GM20431 (cell line): ENCODE measurements around the gene CNBP.
"Not testable (repeated sequence)": the region's sequence is repeated elsewhere in the genome, so short reads cannot be mapped to it uniquely, and the experiment has no call there.

Experiments
- in situ Hi-C: fragments of 300-500 bp; cut with MseI, MboI; formaldehyde crosslinking; loops from one replicate; pipeline ENCODE4 v1.15.0; 2020; ENCODE audit warnings: low sequenced_read_pairs; ENCODE audit not compliant: unreplicated experiment

CNBP gene

DNA sequence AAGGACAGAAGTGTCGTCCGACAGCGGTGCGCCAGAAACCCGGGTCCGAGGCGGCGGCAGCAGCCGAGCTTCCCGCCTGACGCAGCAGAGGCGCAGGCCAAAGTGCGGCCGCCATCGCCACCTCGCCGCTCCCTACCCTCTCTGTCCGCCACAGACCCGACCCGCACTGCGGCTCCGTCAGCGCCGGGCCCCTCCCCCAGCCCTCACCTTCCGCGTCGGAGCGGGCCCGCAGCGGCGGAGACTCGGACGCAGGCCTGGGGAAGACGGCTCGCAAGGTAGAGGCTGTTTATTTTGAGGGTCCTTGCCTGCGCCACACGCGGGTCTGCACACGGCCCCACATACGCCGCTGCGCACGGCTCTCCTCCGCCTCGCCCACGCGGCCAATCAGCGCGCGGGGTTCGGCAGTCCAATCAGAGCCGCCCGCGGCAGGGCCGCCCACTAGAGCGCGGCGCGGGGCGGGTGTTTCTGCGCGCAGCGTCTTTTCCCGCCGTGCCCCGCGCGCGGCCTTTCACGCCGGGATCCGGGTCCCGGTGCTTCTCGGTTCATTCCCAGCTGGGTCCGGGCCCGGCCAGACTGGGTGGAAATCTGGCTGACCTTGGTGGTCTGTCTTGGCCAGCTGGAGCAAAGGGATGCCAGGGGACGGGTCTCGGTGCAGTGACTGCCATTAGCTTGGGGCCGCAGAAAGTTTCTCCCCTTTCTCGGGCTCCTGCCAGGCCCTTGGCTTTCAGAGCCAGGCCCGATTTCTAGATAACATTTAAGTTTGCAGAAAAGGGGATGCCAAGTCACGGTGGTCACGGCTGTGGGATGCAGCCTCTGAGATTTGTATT lies at the start of gene CNBP:
Gene CNBP, minus strand, starts transcription at position 328 of the 827 bp plus-strand sequence. CDS start 12,139 bp downstream, outside the sequence.
- in situ Hi-C loops: no loop called here

- in situ Hi-C loops: no loop called here
Observed at GRCh38 chr3:129231331-129232119, 47.8 kb upstream of the CNBP start.

DNA sequence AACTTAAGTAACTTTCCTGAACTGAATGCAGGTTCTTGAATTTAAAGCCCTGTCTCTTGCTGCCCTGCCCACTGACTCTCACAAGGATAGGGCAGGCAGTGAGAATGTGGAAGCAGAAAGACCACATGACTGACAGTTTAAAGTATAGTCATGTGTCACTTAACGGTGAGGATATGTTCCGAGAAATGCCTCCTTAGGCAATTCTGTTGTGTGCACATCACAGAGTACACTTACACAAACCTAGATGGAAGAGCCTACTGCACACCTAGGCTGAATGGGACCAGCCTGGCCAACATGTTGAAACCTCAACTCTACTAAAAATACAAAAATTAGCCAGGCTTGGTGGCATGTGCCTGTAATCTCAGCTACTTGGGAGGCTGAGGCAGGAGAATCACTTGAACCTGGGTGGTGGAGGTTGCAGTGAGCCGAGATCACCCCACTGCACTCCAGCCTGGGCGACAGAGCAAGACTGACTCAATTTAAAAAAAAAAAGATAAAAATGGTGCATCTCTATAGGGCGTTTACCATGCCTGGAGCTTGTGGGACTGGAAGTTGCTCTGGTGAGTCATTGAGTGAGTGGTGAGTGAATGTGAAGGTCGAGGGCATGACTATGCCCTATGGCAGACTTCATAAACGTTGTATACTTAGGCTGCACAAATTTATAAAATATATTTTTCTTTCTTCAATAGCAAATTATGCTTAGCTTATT lies 46.8 kb upstream of the CNBP start:
- in situ Hi-C loops: no loop called here

DNA sequence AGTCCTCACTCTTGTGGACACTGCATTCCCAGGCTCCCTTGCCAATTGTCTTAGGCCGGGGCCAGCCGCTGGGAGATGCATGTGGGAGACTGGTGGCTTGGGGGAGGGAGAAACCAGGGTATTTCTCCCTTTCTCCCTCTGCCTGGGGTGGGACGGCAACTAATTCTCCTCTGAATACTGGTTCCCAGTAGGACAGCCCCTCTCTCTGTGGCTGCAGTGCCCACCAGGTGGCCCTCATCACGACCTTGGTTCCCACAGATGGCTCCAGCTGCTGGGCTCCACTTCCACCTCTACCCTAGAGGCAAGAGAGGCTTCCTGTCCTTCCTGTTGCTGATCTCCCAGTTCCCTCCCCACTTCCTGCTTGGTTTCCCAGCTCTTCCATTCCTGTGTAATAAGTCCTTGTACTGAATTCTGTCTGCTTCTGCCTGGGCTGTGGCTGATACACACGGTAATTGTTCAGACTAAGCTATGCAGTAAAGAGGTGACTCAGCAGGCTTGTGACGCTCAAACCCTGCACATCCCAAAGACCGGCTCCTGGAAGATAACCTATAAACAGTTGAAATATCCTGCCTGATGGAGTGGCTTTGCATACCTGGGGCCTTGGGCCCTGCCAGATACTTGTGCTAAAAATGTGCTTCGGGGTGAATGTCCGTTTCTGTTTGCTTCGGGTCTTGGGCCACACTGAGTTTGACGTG lies 45.3 kb upstream of the CNBP start:
- in situ Hi-C loops: no loop called here

GRCh38 chr3:129226374-129226773 lies 42.7 kb upstream of the CNBP start:
- in situ Hi-C loops: no loop called here

DNA sequence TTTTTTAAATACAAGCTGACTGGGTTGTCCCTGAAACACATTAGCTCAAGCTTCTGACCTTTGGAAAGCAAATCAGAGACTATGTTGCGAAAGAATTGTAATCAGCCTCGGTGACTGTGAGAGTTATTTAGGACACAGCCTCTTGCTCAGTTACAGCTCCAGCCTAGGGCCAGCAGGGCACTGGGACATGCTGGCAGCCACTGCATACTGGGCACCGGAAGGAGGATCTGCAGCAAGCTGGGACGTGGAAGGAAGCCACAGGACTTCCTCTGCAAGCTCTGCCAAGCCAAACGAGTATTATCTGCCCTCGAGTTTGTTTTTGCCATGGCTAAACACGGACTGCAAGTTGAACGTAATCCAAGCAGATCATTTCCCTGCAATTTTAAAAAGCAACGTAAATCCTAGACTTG lies 41.3 kb upstream of the CNBP start:
- in situ Hi-C loops: no loop called here

DNA sequence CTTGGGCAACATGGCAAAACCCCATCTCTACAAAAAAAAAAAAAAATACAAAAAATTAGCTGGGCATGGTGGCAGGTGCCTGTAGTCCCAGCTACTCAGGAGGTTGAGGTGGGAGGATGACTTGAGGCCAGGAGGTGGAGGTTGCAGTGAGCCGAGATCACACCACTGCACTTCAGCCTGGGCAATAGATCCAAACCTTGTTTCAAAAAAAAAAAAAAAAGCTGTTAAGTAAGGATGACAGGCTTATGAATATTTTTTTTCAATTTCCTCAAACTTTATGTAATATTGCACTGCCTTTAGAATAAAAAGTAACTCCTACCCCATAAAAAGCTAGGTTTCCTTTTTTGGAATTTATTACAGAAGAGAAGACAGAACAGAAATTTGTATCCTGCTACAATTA lies 40.7 kb upstream of the CNBP start:
- in situ Hi-C loops: not testable (repeated sequence)

GRCh38 chr3:129218742-129219141 lies 35.0 kb upstream of the CNBP start:
- in situ Hi-C loops: no loop called here

- in situ Hi-C loops: no loop called here
Observed at GRCh38 chr3:129213238-129213637, 29.5 kb upstream of the CNBP start.

GRCh38 chr3:129211772-129212171 lies 28.1 kb upstream of the CNBP start:
- in situ Hi-C loops: no loop called here

GRCh38 chr3:129211345-129211744 lies 27.6 kb upstream of the CNBP start:
- in situ Hi-C loops: no loop called here

DNA sequence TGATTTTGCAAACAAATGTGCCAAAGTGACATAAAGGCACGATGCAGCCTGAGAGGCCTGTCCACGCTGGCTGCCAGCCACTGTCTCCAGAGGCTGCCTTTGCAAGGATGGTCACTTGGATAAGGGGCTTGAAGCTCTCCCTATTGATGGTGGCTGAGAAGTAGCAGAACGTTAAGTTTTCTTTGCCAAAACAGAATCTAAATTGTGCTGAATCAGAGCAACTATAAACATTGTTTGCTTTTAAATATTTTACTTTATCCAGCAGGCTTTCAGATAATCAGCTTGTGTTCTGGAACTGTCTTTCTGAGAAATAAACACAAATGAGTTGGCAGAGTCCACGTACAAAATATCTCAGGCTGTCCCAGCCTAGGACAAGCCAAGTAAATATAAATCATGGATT lies 23.8 kb upstream of the CNBP start:
- in situ Hi-C loops: no loop called here

GRCh38 chr3:129205109-129205832 lies 21.6 kb upstream of the CNBP start:
- in situ Hi-C loops: no loop called here

DNA sequence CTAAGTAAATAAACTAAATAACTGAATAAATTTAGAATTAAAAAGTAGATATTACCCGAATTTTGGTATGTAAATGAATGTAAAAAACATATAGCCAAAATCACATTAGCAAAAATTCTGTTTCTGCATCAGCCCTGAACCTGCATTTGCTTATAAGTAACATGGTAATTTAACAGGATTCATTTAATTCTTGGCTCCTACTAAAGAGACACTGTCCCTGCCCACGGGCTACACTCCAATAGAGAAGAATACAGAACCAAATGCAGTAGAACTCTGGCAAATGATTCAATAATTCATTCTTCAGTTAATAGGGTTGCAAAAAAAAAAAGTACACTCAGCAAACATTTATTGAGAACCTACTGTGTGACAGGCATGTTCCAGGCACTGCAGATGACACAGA lies 20.8 kb upstream of the CNBP start:
- in situ Hi-C loops: no loop called here

- in situ Hi-C loops: no loop called here
Observed at GRCh38 chr3:129199366-129199765, 15.7 kb upstream of the CNBP start.

GRCh38 chr3:129197321-129197720 lies 13.6 kb upstream of the CNBP start:
- in situ Hi-C loops: no loop called here

DNA sequence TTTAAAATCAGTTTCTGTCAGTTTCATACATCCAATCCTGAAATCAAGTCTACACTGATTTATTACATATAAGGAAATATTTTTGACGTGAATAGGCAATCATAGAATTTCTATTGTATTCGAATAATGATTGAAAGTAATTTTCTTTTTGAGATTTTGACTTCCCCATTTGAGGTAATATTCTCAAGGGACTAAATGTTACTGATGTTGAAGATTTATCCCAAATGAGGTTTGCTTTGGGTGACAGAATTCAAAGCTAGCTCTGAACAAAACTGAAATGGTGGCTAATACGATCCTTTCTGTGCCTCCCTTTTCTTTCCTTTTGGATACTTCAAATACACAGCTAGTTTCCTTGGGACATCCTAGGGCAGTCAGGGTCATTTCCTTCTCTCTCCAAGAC lies 12.9 kb upstream of the CNBP start:
- in situ Hi-C loops: no loop called here

DNA sequence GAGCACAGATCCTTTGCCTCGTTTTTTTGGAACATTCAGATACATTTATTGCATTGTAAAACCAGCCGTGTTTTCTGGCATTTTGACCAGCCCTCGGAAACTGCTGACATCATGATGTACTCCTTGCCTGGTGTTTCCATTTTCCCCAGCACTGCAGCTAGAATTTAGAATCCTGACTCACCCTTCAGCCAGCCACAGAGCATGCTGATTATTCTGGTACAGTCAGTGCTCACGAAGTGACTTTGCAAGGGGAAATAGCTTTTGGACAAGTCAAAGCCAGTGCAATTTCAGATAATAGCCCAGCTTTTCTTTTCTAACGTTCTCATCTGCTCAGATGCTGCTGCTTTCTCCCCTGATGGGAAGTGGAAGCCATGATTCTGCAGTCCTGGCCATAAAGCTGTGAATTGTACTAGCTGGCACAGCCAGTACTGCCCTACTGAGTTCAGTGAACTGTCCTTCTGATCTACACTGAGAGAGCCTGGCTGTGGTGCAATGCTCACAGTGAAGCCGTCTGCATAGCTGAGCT lies 12.1 kb upstream of the CNBP start:
- in situ Hi-C loops: no loop called here

- in situ Hi-C loops: not testable (repeated sequence)
Observed at GRCh38 chr3:129189793-129190192, 6.1 kb upstream of the CNBP start.
